Loucy (cell line): ENCODE results near the gene PTGDS.

Experiments
- H2AFZ ChIP-seq: fragments of 200-600 bp; sonication (generic); 2 replicates; pipeline ENCODE4 v1.6.0; 2016; ENCODE audit warnings: antibody characterized with exemption, mild to moderate bottlenecking, low read length, moderate library complexity
- H3F3A ChIP-seq: fragments of 200-600 bp; 2 replicates; pipeline ENCODE4 v1.6.0; 2016; ENCODE audit warnings: antibody characterized with exemption, low read depth, mild to moderate bottlenecking
- H3K27me3 ChIP-seq: fragments of 200-600 bp; sonication (generic); 2 replicates; pipeline ENCODE4 v1.6.1; 2014; ENCODE audit warnings: low read length, mild to moderate bottlenecking; ENCODE audit not compliant: insufficient read depth, poor library complexity, severe bottlenecking
- H3K36me3 ChIP-seq: fragments of 200-600 bp; sonication (generic); 2 replicates; pipeline ENCODE4 v1.6.1; 2016; ENCODE audit warnings: low read length; ENCODE audit not compliant: insufficient read depth
- H3K4me1 ChIP-seq: fragments of 200-600 bp; sonication (generic); 2 replicates; pipeline ENCODE4 v1.5.1; 2014; ENCODE audit warnings: low read length, mild to moderate bottlenecking; ENCODE audit not compliant: insufficient read depth, poor library complexity, severe bottlenecking
- H3K4me2 ChIP-seq: fragments of 200-600 bp; sonication (generic); 2 replicates; pipeline ENCODE4 v1.6.0; 2014; ENCODE audit warnings: antibody characterized with exemption, low read length, low read depth, mild to moderate bottlenecking; ENCODE audit not compliant: poor library complexity, severe bottlenecking
- H3K4me3 ChIP-seq: fragments of 200-600 bp; sonication (generic); 2 replicates; pipeline ENCODE4 v1.5.1; 2014; ENCODE audit warnings: low read length, mild to moderate bottlenecking, mixed read lengths; ENCODE audit not compliant: poor library complexity, severe bottlenecking
- H3K79me2 ChIP-seq: fragments of 200-600 bp; sonication (generic); 2 replicates; pipeline ENCODE4 v1.6.1; 2014; ENCODE audit warnings: low read length; ENCODE audit not compliant: insufficient read depth
- H3K9ac ChIP-seq: fragments of 200-600 bp; sonication (generic); 2 replicates; pipeline ENCODE4 v1.6.0; 2014; ENCODE audit warnings: mild to moderate bottlenecking, low read depth, low read length, moderate library complexity; ENCODE audit not compliant: poor library complexity, severe bottlenecking
- H3K9me2 ChIP-seq: fragments of 200-600 bp; sonication (generic); replicated peaks from 2 replicates; pipeline ENCODE4 v1.6.1; 2016; ENCODE audit warnings: low read depth, low read length, mixed read lengths
- H3K9me3 ChIP-seq: fragments of 200-600 bp; sonication (generic); 2 replicates; pipeline ENCODE4 v1.6.1; 2014; ENCODE audit warnings: mild to moderate bottlenecking, antibody characterized with exemption, low read length, low read depth; ENCODE audit not compliant: insufficient read depth
- H4K20me1 ChIP-seq: fragments of 200-600 bp; sonication (generic); 2 replicates; pipeline ENCODE4 v1.6.0; 2014; ENCODE audit warnings: antibody characterized with exemption, low read length, mild to moderate bottlenecking; ENCODE audit not compliant: insufficient read depth, poor library complexity, severe bottlenecking
- CTCF ChIP-seq: fragments of 200-600 bp; sonication (generic); conservative IDR thresholded peaks from 2 replicates; pipeline ENCODE4 v1.5.1; 2014; ENCODE audit warnings: mild to moderate bottlenecking, antibody characterized with exemption, low read length
- EZH2phosphoT487 ChIP-seq: fragments of 200-600 bp; IDR thresholded peaks from 2 replicates; pipeline ENCODE4 v1.6.1; 2018; ENCODE audit warnings: antibody characterized with exemption, mild to moderate bottlenecking, moderate library complexity, borderline replicate concordance

PTGDS gene

GRCh38 chr9:136952321-136952850 lies 24.9 kb upstream of the PTGDS start:
- peaks cover 11% of the 10 kb centered on the region for H3K4me1 ChIP-seq
- no peaks in the 10 kb centered on the region for H3K79me2 ChIP-seq
- no peak for TF ChIP-seq CTCF
- TF ChIP-seq EZH2phosphoT487: no peak
- no peaks in the 10 kb centered on the region for H3K27me3 ChIP-seq
- H4K20me1 ChIP-seq: no peaks in the 10 kb centered on the region
- H3K9ac ChIP-seq: no peak overlapping the region
- no peak overlapping the region for H3K4me2 ChIP-seq
- H2AFZ ChIP-seq: no peak overlapping the region
- H3F3A ChIP-seq: no peaks in the 10 kb centered on the region
- H3K4me3 ChIP-seq: no peak overlapping the region
- H3K9me2 ChIP-seq: no peaks in the 10 kb centered on the region
- no peaks in the 10 kb centered on the region for H3K36me3 ChIP-seq
- H3K9me3 ChIP-seq: no peaks in the 10 kb centered on the region

GRCh38 chr9:136952876-136953770 lies 24.2 kb upstream of the PTGDS start:
- Histone ChIP-seq H3K9me2 (no peaks in the 10 kb centered on the region), H3K27me3 (no peaks in the 10 kb centered on the region), H3K79me2 (no peaks in the 10 kb centered on the region), H3K36me3 (no peaks in the 10 kb centered on the region), H2AFZ (no peak overlapping the region), H3F3A (no peaks in the 10 kb centered on the region), H3K4me3 (no peak overlapping the region), H3K9ac (no peak overlapping the region), H3K4me1 (peaks cover 8% of the 10 kb centered on the region), H3K4me2 (no peak overlapping the region), H4K20me1 (no peaks in the 10 kb centered on the region), H3K9me3 (no peaks in the 10 kb centered on the region)
- TF ChIP-seq EZH2phosphoT487 (no peak), CTCF (no peak)

- H3K36me3 ChIP-seq: no peaks in the 10 kb centered on the region
Measured at GRCh38 chr9:136953771-136954269, 23.5 kb upstream of the PTGDS start.

More at GRCh38 chr9:136953771-136954269, 23.5 kb upstream of the PTGDS start:
- Histone ChIP-seq H3K9me3 (no peaks in the 10 kb centered on the region), H3K4me3 (no peak overlapping the region), H3K79me2 (no peaks in the 10 kb centered on the region), H3K4me1 (peaks cover 6% of the 10 kb centered on the region), H3K9ac (no peak overlapping the region), H3K4me2 (no peak overlapping the region), H2AFZ (no peak overlapping the region), H4K20me1 (no peaks in the 10 kb centered on the region), H3K9me2 (no peaks in the 10 kb centered on the region), H3F3A (no peaks in the 10 kb centered on the region), H3K27me3 (no peaks in the 10 kb centered on the region)
- no peak for TF ChIP-seq EZH2phosphoT487
- no peak for TF ChIP-seq CTCF
